NCI-H460 (cell line): ENCODE measurements around the gene C17orf107. TPM values are rescaled to one million over a fixed set of nuclear protein-coding genes. Genes with fewer than 3 reads are reported as not detected.
A peak's percentile ranks its signal among the peaks of the same experiment; 100 is the strongest.

Source experiments
- DNase-seq: peaks from one replicate; pipeline ENCODE4 v3.0.0-alpha.2; 2016; ENCODE audit warnings: low read depth; ENCODE audit errors: extremely low read depth
- total RNA-seq: library from RNA; depleted of rRNA; stranded (reverse); fragments of >200 nt; shearing (Covaris generic); gene quantifications from 2 replicates; pipeline ENCODE4 v1.2.3, GENCODE V29; 2014

Gene C17orf107
- total RNA-seq, 1 experiment from 2014 or later = 0.59 TPM

DNA sequence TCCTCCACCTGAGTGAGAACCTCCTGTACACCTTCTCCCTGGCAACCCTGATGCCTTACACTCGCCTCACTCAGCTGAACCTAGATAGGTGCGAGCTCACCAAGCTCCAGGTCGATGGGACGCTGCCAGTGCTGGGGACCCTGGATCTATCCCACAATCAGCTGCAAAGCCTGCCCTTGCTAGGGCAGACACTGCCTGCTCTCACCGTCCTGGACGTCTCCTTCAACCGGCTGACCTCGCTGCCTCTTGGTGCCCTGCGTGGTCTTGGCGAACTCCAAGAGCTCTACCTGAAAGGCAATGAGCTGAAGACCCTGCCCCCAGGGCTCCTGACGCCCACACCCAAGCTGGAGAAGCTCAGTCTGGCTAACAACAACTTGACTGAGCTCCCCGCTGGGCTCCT is 33.4 kb downstream of the C17orf107 start:
- no peak for DNase-seq

DNA sequence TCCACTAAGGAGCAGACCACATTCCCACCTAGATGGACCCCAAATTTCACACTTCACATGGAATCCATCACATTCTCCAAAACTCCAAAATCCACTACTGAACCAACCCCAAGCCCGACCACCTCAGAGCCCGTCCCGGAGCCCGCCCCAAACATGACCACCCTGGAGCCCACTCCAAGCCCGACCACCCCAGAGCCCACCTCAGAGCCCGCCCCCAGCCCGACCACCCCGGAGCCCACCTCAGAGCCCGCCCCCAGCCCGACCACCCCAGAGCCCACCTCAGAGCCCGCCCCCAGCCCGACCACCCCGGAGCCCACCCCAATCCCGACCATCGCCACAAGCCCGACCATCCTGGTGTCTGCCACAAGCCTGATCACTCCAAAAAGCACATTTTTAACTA is 34.3 kb downstream of the C17orf107 start:
- DNase-seq = no peak

DNA sequence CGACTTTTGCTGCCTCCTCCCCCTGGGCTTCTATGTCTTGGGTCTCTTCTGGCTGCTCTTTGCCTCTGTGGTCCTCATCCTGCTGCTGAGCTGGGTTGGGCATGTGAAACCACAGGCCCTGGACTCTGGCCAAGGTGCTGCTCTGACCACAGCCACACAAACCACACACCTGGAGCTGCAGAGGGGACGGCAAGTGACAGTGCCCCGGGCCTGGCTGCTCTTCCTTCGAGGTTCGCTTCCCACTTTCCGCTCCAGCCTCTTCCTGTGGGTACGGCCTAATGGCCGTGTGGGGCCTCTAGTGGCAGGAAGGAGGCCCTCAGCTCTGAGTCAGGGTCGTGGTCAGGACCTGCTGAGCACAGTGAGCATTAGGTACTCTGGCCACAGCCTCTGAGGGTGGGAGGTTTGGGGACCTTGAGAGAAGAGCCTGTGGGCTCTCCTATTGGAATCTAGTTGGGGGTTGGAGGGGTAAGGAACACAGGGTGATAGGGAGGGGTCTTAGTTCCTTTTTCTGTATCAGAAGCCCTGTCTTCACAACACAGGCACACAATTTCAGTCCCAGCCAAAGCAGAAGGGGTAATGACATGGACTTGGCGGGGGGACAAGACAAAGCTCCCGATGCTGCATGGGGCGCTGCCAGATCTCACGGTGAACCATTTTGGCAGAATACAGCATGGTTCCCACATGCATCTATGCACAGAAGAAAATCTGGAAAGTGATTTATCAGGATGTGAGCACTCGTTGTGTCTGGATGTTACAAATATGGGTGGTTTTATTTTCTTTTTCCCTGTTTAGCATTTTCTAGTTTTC is 35.0 kb downstream of the C17orf107 start:
- no peak for DNase-seq

DNA sequence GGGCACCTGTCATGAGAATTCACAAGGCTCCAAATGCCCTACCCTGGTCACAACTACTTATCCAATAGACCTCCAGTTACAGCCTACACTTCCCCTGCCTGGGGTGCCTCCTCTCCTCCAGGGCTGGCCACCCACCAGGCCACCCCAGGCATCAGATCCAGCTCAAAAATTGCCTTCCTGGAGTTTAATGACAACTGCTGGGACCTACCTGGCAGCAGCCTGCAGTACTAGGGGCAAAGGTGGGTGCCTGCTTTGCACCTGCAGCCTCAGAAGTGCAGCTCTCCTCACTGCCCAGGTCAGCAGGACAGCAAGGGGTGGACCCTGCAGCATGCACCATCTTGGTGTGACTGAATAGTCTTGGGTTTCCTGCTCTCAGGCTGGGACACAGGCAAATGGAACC is 36.3 kb downstream of the C17orf107 start:
- no peak for DNase-seq

DNA sequence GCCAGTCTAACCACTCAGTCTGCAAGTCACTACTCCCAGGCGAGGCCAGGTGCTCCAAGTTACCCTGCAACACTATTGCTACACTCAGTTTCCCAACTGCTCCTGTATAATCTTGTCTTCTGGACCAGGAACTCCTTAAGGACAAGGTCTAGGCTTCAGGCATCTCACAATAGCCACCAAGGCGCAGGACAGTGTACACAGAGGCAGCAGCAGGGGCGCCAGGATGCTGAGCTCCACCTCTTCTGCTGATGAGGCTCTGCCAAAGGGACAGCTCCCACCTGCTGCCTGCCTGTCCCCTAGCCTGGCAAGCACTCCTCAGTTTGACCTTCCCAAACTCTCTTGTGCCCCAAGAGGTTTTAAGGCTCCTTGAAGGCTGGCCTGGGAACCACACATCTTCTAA is 37.1 kb downstream of the C17orf107 start:
- DNase-seq = no peak

DNA sequence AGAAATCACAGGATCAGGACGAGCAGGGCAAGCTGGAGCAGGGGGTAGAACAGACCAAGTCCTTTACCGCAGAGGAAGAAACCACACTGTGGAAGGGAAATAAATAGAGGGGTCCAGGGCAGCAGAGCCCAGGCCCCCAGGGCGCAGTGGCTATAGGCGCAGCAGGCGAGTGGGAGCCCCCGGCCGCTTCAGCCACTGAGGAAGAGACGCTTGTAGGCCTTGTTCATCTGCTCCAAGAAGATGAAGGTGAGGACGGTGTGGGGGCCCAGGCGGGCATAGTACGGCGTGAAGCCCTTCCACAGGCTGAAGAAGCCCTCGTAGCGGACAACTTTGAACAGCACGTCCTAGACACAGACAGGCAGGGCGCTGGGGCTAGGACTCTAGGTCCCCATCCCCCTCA is 38.2 kb downstream of the C17orf107 start:
- no peak for DNase-seq

DNA sequence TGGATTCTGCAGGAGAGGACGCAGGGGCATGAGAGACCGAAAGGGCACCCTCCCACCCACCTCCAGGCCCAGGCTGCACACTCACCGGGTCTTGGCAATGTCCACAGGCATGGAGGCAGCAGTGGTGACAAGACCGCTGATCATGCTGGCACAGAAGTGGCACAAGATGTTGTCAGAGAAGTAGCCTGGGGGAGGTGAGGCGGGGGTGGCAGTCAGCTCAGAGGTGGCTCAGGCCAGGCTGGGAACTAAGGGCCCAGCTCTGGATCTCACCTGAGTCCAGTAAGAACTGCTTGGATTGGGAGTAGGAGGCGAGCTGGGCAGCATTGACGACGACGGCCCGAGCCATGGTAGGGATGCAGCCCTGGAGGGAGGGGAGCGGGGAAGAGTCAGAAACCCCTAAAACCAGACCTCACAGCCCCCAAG is 38.7 kb downstream of the C17orf107 start:
- no peak for DNase-seq

DNA sequence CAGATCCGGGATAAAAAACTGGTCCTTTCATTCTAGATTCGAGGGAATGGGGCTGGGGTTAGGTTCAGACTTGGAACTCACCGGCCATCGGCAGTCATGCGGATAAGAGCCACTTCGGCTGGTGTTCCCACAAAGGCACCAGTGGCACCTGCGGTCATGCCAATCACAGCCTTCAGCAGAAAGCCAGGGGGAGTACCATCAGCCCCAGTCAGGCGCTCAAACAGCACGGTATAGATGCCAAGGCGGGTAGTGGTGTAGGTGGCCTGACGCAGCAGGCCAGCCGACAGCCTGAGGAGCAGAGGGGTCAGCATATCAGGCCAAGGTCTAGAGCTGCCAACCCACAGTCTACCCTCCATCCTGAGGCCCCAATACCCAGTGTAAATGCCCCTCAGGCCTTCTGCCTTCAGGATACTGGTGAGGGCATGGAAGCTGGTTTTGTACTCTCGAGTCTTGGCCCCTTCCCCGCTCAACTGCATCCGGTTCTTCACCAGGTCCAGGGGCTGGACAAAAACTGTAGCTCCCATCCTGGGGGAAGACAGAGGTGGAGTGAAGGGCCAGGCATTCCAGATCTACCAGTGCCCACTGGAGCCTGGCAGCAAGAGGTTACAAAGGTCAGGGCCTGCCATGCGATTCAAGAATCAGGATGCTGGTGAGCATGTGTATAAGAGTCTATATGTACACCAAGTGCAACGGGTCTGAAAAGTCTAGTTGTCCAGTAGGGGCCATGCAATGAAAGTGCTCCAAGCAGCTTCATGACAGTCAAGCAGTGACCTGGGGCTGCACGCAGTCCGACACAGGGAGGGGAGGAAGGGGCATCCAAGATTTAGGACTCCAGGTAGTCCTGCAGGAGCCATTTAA is 39.6 kb downstream of the C17orf107 start:
- DNase-seq = no peak

DNA sequence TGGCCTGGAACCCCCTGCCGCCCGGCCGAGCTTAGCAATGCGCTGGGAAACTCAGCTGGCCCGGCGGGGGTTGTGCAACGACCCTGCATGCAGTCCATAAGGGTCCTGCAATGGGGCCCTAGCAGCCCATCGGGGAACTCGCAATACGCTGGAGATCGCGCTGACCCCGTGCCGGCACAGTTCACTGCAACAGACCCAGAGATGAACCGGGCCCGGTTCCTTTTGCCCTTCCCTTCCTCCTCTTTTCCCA is 40.1 kb downstream of the C17orf107 start:
- no peak for DNase-seq

DNA sequence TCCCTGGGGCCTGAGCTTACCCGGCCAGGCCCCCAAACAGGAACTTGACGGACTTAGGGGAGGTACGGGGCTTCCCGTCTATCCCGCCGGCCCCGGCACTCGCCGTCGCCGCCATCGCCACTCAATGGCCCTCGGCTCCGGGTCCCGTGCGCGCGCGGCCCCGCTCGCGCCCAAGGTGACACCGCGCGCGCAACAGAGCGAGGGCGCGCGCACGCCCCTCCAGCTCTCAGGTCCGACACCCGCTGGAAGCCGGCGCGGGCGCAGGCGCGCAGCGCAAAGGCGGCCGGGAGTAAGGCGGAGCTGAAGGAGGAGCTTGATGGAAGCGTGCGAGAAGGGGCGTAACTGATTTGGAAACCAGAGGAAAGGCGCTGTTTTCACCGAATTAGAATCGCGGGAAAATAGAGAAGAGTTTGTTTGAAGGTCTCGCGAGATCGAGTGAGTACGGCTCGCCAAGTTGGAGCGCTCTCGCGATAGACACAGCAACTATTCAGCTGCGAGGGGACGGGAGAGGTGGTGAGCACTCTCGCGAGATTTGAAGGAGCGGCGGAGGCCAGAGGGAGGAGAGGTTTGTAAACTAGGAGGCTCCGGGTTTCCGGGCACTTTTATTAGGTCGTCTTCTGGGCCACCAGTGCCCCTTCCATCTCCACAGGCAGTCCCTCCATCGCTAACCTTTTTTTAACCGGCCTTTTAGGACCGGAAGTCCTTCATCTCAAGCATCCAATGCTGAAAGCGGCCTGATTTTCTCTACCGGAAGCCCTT is 40.6 kb downstream of the C17orf107 start, which contains the start of the genes RNF167 and SLC25A11:
Gene RNF167, plus strand, starts transcription at position 473 of the 759 bp plus-strand sequence. CDS start 642 bp downstream, outside the sequence.
Gene SLC25A11, minus strand, starts transcription at position 251 of the 759 bp plus-strand sequence. Its CDS starts 136 bp downstream, at position 115.
- DNase-seq = peak; percentile 100

DNA sequence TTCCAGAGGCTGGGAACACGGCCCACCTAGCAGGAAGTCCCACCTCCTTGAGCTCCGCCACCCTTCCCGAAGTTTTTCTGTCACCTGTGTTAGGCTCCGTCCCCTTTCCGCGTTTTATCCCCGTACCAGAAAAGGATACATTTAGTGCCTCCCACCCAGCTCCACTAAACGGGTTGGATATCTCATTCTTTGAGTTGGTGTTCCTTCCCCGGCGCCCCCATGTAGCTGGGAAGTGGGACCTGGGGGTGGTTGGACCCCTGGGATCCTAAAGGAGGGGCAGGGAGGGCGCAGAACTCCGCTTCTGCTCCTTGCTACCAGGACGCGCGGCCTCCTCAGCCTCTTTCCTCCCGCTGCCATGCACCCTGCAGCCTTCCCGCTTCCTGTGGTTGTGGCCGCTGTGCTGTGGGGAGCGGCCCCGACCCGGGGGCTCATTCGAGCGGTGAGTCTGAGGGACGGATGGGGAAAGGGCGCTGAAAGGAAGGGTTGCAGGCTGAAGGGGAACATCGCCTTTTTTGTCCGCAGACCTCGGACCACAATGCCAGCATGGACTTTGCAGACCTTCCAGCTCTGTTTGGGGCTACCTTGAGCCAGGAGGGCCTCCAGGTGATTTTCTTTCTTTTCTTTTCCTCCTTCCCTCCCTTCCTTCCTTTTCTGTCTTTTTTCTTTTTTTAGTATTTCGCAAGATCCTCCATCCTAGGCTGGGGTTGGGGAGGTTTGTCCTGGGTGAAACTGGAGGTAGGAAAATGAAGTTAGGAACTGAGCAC is 41.4 kb downstream of the C17orf107 start:
- no peak for DNase-seq

DNA sequence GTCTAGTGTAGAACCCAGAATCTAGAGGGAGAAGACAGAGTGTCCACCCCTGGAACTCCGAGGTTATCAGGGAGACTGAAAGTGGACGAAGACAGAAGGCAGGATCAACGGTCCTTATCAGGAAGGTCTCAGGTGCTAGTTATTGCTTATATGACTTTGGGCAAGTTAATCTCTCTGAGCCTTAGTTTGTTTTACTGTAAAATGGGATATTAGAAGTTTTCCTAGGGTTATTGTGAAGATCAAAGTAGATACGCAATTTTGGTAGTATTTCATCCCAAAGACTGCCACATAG is 41.9 kb downstream of the C17orf107 start:
- no peak for DNase-seq

DNA sequence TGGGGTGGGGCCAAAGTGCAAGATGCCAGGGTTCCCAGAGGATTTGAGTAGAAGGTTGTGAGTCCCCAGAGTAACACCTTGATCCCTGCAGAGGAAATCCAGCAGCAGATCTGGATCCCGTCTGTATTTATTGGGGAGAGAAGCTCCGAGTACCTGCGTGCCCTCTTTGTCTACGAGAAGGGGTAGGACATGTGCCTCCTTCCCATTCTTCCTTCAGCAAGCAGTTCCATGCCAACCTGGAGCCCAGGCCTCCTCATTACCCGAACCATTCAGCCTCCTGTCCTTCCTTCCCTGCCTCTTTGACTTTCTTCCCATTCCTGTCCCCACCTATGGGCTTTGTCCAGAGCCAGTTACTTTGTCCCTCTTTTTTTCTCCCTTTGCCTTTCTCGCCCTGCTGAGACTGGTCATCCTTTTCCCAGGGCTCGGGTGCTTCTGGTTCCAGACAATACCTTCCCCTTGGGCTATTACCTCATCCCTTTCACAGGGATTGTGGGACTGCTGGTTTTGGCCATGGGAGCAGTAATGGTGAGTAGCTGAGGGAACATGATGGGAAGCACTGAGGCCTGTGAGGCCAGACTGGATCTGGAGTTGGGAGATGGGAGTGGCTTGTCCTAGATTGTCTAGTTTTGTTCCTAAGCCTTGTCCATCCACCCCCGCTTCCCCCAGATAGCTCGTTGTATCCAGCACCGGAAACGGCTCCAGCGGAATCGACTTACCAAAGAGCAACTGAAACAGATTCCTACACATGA is 43.6 kb downstream of the C17orf107 start:
- no peak for DNase-seq

DNA sequence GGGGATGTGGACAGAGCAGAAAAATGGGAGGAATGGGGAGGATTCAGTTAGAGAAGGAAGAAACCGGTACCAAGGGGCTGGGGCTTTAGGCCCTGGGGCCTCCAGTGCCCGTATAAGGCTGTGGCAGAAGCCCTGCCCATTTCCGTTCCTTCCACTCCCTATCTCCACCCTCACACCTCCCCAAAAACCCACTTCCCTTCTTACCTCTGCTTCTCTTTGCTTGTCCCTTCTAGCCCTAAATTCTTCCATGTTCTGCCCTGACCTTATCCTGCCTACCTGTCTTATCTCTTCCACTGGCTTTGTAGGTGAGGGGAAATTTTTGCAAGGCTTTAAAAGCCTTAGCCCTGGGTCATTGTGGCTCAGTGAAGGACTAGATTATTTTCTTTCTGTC is 44.8 kb downstream of the C17orf107 start:
- no peak for DNase-seq

DNA sequence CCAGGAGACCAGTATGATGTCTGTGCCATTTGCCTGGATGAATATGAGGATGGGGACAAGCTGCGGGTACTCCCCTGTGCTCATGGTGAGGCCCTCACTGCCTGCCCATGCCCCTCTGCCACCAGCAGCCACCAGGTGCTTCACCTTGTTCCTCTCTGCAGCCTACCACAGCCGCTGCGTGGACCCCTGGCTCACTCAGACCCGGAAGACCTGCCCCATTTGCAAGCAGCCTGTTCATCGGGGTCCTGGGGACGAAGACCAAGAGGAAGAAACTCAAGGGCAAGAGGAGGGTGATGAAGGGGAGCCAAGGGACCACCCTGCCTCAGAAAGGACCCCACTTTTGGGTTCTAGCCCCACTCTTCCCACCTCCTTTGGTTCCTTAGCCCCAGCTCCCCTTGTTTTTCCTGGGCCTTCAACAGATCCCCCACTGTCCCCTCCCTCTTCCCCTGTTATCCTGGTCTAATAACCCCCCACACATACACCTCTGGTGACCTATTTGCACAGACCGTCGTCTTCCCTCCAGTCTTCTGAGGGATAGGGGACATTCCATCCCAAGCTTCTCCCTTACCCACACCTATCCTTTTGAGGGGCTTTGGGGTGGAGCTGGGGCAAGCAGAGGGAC is 45.3 kb downstream of the C17orf107 start:
- no peak for DNase-seq

DNA sequence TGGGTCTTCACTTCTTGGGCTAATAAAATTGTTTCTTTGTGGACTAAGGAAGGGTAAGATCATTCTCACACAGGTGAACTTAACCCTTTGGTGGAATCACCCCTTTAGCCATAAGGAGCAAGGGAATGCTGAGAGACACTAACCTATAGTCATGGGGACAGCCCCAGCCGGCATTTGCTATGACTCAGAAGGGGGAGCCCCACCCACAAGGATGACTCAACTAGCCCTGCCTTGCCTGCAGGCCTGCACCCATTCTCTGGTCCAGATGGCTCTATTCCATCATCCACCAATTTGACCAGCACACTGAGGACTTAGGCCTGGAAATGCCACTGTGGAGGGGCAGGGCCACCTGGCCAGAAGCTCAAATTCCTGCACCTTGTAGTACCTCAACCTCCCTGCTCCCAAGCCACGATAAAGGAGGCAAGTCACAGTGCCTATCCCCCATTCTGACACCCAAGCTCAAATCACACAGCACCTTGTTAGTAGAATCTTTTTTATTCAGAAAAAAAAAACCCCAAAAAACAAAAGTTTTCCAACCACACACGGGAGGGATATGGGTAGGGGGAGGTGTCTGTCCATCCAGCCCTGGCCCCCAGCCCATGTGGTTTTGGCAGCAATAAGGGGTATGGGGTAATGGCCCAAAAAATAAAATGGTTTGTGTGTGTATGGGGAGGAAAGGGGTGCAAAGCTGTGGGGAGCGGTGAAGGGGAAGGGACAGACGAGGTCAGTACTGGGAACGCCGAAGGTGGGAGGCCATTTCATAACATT is 46.0 kb downstream of the C17orf107 start:
- peak; percentile 89 for DNase-seq

DNA sequence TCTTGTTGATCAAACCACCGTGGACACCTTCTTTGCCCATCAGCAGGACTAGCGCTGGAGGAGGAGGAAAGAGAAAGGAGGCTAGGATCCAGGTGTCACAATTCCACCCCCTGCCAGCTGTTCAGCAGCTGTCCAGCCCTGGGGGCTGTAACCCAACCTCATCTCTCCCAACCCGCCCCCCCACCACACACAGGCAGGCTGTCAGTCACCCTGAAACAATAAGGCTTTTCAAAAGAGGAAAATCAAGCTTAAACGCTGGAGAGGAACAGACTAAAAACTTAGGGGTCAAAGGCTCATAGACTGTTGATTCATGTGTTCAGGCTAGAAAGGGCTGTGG is 46.6 kb downstream of the C17orf107 start:
- DNase-seq = no peak

DNA sequence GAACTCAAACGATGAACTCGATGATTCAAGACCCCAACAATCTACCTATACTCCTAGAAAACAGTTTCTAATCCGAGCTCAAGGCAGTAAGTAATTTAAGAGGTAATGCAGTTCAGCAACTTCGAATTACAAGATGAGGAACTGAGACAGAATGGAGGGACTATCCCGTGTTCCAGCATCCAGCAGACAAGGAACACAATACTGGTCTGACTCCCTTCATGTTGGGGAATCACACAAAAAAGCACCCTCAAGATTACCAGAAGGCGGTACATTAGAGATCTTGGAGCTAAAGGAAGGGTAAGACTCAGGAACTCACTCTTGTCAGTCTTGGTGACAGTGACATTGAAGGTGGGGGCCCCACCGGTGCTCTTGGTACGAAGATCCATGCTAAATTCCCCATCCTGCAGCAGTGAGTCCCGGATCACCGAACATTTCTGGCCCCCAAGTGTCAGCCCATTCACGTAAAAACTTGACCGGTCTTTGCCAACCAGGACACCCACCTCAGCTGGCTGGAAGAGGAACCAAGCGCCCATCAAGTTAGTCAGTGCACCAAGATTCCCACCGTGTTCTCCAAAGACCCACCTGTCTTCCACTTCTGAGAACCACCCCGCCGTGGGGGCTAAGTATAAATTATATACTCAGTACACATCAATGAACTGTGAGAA is 47.1 kb downstream of the C17orf107 start:
- no peak for DNase-seq
